ENCODE data around the gene SNRPA1. TPM values are rescaled to one million over a fixed set of nuclear protein-coding genes. Genes with fewer than 3 reads are reported as not detected.

The SNRPA1 gene
- 10 to 100 TPM; 31.5 to 41.1 (median 37.8) TPM for total RNA-seq

GRCh38 chr15:101294731-101295606 is at the start of gene SNRPA1:
Gene SNRPA1 (minus strand): TSS chr15:101295248. CDS start chr15:101295178, 70 bp downstream.
- TF ChIP-seq CTCF (IDR thresholded peaks at IDR 0.05; ENCODE audit: low read depth), result no peak

DNA sequence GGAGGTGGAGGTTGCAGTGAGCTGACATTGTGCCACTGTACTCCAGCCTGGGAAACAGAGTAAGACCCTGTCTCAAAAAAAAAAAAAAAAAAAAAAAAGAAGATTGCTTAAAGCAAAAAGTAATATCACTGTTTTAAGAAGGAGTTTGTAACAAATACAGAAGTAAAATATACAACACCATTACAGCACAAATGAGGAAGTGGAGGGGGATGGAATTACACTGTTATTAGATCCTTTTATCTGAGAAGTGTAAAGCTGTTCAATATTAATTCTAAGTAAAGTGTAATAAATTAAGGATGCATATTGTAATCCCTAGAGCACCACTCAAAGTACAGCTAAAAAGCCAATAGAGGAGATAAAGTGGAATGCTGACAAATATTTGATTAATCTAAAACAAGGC is 47.0 kb upstream of the SNRPA1 start:
- TF ChIP-seq CTCF (IDR thresholded peaks at IDR 0.05; ENCODE audit: low read depth), result no peak

- no peak for TF ChIP-seq CTCF (IDR thresholded peaks at IDR 0.05; ENCODE audit: low read depth)
Measured at GRCh38 chr15:101338502-101339057, 43.5 kb upstream of the SNRPA1 start.

DNA sequence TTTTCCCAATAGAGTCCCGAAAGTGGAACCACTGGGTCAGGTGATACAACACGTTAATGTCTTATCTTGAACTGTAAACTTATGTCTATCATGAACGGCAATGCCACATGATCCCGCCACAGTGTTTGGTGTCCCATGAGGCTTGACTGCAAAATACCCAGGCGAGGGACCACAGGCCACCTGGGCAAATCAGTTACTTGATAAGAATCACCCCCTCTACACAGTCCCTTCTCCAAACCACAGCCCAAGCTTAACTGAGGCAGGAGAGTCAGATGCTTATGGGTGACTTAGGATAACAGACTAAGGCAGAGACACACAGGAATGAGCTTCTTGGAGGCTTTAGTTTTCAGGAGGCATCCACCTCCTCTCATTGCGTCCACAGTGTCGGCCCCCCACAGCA is 42.9 kb upstream of the SNRPA1 start:
- TF ChIP-seq CTCF (IDR thresholded peaks at IDR 0.05; ENCODE audit: low read depth), result no peak

DNA sequence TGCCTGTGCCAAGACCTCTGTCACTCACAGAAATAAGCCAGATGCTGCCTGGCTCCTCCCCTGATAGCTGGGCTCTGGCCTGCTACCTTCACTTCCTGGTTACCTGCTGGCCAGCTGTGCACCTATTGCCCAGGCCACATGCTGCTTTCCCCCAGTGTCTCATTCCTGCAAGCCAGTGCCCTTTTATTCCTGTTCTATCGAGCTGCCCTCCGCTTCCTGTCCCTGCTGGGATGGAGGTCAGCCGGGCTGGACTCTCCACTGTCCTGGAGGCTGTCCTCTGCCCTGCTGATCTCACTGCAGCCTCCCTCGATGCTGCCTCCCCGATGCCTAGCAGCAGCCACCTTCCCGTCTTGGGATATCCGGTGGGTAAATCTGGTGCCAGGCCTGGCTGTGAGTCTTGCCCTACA is 37.0 kb upstream of the SNRPA1 start:
- no peak for TF ChIP-seq CTCF (IDR thresholded peaks at IDR 0.05; ENCODE audit: low read depth)

GRCh38 chr15:101329867-101330380 is 34.9 kb upstream of the SNRPA1 start:
- no peak for TF ChIP-seq CTCF (IDR thresholded peaks at IDR 0.05; ENCODE audit: low read depth)

DNA sequence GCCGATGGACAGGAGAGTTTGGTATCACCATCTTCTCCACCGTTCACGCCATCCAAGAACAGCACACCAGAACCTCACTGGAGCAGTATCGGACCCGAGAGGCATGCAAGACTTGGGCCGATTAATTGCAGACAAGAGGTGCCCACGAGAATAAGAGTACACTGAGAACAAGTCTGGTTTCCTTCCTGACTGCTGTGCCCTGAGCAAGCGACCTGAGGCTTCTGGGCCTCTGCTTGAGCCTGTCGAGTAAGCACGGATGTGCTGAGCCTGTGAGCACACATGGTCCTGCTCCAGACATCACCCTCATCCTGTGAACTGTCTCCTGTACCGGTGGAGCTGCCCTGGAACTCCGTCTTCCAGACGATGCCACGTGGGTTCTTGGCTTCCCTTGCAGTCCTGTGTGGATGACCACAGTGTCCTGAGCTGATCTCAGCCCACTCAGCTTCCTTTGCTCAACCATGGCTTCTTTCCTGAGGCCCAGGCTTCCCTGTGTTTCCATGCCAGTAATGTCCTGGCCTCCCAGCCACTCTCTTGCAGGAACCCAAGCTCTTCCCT is 34.3 kb upstream of the SNRPA1 start:
- no peak for TF ChIP-seq CTCF (IDR thresholded peaks at IDR 0.05; ENCODE audit: low read depth)
